Spleen (tissue), 11 donors: Measurements from ENCODE around the gene KIAA1217. TPM values are rescaled to one million over a fixed set of nuclear protein-coding genes. Genes with fewer than 3 reads are reported as not detected.

ENCODE experiments used
- DNase-seq: peaks from one replicate; pipeline ENCODE4 v3.0.0-alpha.2; 2020
- H3K27ac ChIP-seq, 8 donors: fragments of 200-600 bp; sonication (generic) in 7 of 8; 1 replicate in 4 of 8; 2 replicates in 4 of 8; pipeline versions ENCODE4 v1.5.0 to v1.8.0; 2016 to 2021; ENCODE audit warnings: inconsistent platforms in 4 of 8, mild to moderate bottlenecking in 4 of 8, moderate library complexity in 1 of 8
- H3K27me3 ChIP-seq, 7 donors: fragments of 200-600 bp; sonication (generic) in 6 of 7; replicated peaks in 1 of 7; 1 replicate in 4 of 7; 2 replicates in 3 of 7; pipeline versions ENCODE4 v1.5.0 to v1.8.0; 2016 to 2021; ENCODE audit warnings: inconsistent platforms in 3 of 7, mild to moderate bottlenecking in 1 of 7
- H3K36me3 ChIP-seq, 6 donors: fragments of 200-600 bp; sonication (generic) in 5 of 6; 1 replicate in 4 of 6; 2 replicates in 2 of 6; pipeline versions ENCODE4 v1.5.0 to v1.8.0; 2016 to 2021; ENCODE audit warnings: inconsistent platforms in 2 of 6
- H3K4me1 ChIP-seq, 6 donors: fragments of 200-600 bp; sonication (generic) in 5 of 6; 1 replicate in 3 of 6; 2 replicates in 3 of 6; pipeline versions ENCODE4 v1.5.0 to v1.8.0; 2016 to 2021; ENCODE audit warnings: inconsistent platforms in 3 of 6
- H3K4me3 ChIP-seq, 8 donors: fragments of 200-600 bp; sonication (generic) in 7 of 8; 1 replicate in 4 of 8; 2 replicates in 4 of 8; pipeline versions ENCODE4 v1.5.0 to v1.8.0; 2016 to 2021; ENCODE audit warnings: inconsistent platforms in 4 of 8, mild to moderate bottlenecking in 4 of 8, moderate library complexity in 2 of 8
- H3K9me3 ChIP-seq, 8 donors: fragments of 200-600 bp; sonication (generic) in 7 of 8; 1 replicate in 4 of 8; 2 replicates in 4 of 8; pipeline versions ENCODE4 v1.5.0 to v1.8.0; 2016 to 2021; ENCODE audit warnings: inconsistent platforms in 4 of 8
- POLR2A ChIP-seq, 3 donors: fragments of 450-650 bp; IDR thresholded peaks; one replicate each; pipeline ENCODE4 v1.5.1; 2017; ENCODE audit warnings: antibody characterized with exemption in 3 of 3, mild to moderate bottlenecking in 1 of 3
- POLR2AphosphoS5 ChIP-seq, 3 donors: sonication (generic); formaldehyde crosslinking; IDR thresholded peaks; one replicate each; pipeline ENCODE4 v1.5.1; 2017; ENCODE audit warnings: antibody characterized with exemption in 3 of 3
- WGBS, 5 donors: extraction: QIAGEN DNeasy Blood & Tissue Kit in 3 of 5; methylation state at CpG; one replicate each; pipeline versions ENCODE4 v1.1.5 to v1.1.7; 2013 to 2018; 5-methylcytosine and 5-hydroxymethylcytosine counted together
- intact Hi-C: fragments of 100-400 bp; cut with DNase I; formaldehyde crosslinking; loops from one replicate; pipeline ENCODE4 v1.15.0; 2023; ENCODE audit warnings: low total_unique reads
- polyA plus RNA-seq, 3 donors: library from polyadenylated mRNA; stranded (reverse); fragments of 200-250 nt; gene quantifications; one replicate each; pipeline ENCODE4 v1.2.1, GENCODE V29; 2013
- total RNA-seq, 7 donors: library from RNA; depleted of rRNA in 3 of 7; stranded (reverse); fragments of >200 nt in 3 of 7; fragmentation: NEBNext Ultra II Directional in 4 of 7; extraction: Animal tissue kit (Norgen Biotek cat#: 25700) in 4 of 7; gene quantifications; one replicate each; pipeline versions ENCODE4 v1.1.0 to v1.2.1, GENCODE V29; 2016 to 2021
- TF ChIP-seq, protein P1 (sequence below), 11 experiments: fragments of 200-600 bp in 7 of 11; fragments of 450-650 bp in 4 of 11; sonication (generic) in 4 of 11; IDR thresholded peaks in 8 of 11; conservative IDR thresholded peaks in 3 of 11; 1 replicate in 7 of 11; 2 replicates in 4 of 11; pipeline versions ENCODE4 v1.4.0 to v1.8.0; 2016 to 2021; ENCODE audit warnings: antibody characterized with exemption in 11 of 11, inconsistent platforms in 4 of 11, mild to moderate bottlenecking in 1 of 11
- donor health status: healthy with polysubstance abuse.
- donor health status: DM: no; HTN: no; CAD: no; lungs with moderate emphysema.
- donor health status: DM: no; HTN: no; CAD: no.
- donor health status: Bipolar disorder and iron deficiency.
- donor health status: healthy.
- donor health status: DM: no; HTN: no; CAD: no.
- donor health status: DM: yes; HTN: yes; CAD: no.

The KIAA1217 gene
- total and polyA plus RNA-seq, 10 donors: 2.2 to 40.7 (median 21.4) TPM

DNA sequence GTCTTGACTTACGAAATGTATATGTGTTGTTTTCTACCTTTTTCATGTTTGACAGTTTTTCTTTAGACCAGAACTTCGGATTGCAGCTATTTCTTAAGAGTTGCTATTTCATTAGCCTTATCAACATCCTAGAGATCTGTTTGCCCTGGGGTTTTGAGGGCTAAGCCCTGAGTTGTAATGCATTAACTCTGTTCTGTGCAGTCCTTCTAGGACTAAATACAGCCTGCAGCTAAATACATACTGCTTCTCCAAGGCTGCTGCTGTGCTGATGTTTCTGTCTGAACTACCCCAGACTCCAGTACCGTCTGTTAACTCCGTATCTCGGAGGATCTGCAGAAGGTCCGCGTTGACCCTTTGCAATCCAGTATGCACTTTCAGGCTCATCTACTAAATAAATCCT lies 26.5 kb downstream of the KIAA1217 start:
- no peak overlapping the region for H3K27ac ChIP-seq
- no peak for DNase-seq
- no peaks in the 10 kb centered on the region for H3K9me3 ChIP-seq
- WGBS, 5 donors: 87 to 90% (median 89%) methylated on average over 7 of the region's 7 CpGs
- H3K36me3 ChIP-seq: no peaks in the 10 kb centered on the region
- intact Hi-C loops: no loop called here
- TF ChIP-seq, protein P1, sequence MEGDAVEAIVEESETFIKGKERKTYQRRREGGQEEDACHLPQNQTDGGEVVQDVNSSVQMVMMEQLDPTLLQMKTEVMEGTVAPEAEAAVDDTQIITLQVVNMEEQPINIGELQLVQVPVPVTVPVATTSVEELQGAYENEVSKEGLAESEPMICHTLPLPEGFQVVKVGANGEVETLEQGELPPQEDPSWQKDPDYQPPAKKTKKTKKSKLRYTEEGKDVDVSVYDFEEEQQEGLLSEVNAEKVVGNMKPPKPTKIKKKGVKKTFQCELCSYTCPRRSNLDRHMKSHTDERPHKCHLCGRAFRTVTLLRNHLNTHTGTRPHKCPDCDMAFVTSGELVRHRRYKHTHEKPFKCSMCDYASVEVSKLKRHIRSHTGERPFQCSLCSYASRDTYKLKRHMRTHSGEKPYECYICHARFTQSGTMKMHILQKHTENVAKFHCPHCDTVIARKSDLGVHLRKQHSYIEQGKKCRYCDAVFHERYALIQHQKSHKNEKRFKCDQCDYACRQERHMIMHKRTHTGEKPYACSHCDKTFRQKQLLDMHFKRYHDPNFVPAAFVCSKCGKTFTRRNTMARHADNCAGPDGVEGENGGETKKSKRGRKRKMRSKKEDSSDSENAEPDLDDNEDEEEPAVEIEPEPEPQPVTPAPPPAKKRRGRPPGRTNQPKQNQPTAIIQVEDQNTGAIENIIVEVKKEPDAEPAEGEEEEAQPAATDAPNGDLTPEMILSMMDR (IDR thresholded peaks at IDR 0.05 in 8 of 11, conservative IDR thresholded peaks at IDR 0.05 in 3 of 11): no peak
- TF ChIP-seq POLR2A (IDR thresholded peaks at IDR 0.05): no peak
- TF ChIP-seq POLR2AphosphoS5 (IDR thresholded peaks at IDR 0.05): no peak
- H3K4me3 ChIP-seq: no peak overlapping the region
- H3K4me1 ChIP-seq: no peaks in the 10 kb centered on the region
- H3K27me3 ChIP-seq: peaks cover 0 to 11% (median 0%) of the 10 kb centered on the region in 7 donors

DNA sequence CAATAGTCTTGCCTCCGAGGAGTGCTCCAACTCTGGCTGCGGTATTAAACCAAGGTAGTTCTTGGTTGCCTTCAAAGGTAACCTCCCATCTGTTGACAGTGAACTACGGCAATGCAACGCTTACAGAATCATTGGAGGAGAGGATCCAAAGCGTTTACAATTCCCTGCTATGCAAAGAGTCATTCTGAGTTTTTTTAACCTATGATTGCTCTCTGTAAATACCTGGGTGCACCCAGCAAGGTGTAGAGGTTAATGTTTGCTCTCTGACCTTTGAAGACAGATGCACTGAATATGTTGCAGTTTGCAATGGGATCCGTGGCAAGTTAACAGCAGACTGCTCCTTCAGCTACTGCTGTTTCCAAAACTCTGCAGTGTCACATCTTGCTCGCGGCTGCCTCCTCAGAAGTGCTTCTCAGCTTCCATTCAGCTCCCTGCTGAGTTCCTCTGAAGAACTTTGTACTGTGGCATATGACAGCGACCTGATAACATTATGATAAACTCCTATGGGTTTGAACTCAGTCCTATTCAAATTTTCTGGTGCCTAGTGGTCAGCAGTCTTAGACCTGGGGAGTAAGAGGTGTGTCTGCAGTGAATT lies 29.0 kb downstream of the KIAA1217 start:
- 60 to 69% (median 63%) methylated on average over 9 of the region's 9 CpGs for WGBS, 5 donors
- no peaks in the 10 kb centered on the region for H3K9me3 ChIP-seq
- peaks cover 0 to 11% (median 0%) of the 10 kb centered on the region in 7 donors for H3K27me3 ChIP-seq
- DNase-seq: no peak
- no peak overlapping the region for H3K4me3 ChIP-seq
- H3K4me1 ChIP-seq: no peaks in the 10 kb centered on the region
- no peak overlapping the region for H3K27ac ChIP-seq
- TF ChIP-seq, protein P1 (IDR thresholded peaks at IDR 0.05 in 8 of 11, conservative IDR thresholded peaks at IDR 0.05 in 3 of 11): no peak
- TF ChIP-seq POLR2AphosphoS5 (IDR thresholded peaks at IDR 0.05): no peak
- TF ChIP-seq POLR2A (IDR thresholded peaks at IDR 0.05): no peak
- H3K36me3 ChIP-seq: no peaks in the 10 kb centered on the region
- intact Hi-C loops: no loop called here

DNA sequence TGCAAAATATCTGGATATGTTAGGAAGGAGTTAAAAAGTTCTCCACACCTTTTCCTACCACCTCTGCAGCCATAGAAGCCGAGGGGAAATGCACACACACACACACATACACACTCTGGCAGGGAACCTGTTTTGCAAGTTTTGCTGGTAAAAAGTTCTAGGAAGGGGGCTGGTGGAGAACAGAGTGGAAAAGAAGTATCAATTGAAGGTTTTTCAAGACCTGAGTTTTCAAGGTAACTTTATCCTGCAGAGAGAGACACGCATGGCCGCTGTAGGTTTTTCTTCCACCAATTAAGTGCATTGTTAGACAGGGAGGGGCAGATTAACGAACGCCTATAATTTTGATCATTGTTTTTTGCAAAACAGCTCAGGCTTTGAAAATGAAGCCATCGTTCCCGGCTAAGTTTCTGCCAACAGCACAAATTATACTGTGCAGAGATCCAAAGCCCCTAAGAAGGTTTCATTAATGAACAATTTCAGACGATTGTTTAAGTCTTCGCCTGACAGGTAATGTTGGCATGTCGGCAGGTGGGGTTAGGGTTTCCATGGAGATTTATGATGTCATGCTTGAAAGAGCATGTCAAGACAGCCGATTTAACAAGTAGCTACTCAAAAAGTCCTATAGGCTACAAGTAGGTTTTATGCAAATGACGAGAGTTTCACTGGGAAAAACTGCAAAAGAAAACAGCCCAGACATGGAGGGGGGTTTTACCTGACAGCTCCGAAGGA lies 29.7 kb downstream of the KIAA1217 start:
- intact Hi-C loops: no loop called here
- Histone ChIP-seq H3K36me3 (no peaks in the 10 kb centered on the region), H3K27ac (no peak overlapping the region), H3K9me3 (no peaks in the 10 kb centered on the region), H3K27me3 (peaks cover 0 to 11% (median 0%) of the 10 kb centered on the region in 7 donors), H3K4me3 (no peak overlapping the region), H3K4me1 (no peaks in the 10 kb centered on the region)
- WGBS, 5 donors: 52 to 59% (median 58%) methylated on average over 13 of the region's 13 CpGs
- DNase-seq: no peak
- TF ChIP-seq, protein P1 (IDR thresholded peaks at IDR 0.05 in 8 of 11, conservative IDR thresholded peaks at IDR 0.05 in 3 of 11): no peak
- TF ChIP-seq POLR2A (IDR thresholded peaks at IDR 0.05): no peak
- TF ChIP-seq POLR2AphosphoS5 (IDR thresholded peaks at IDR 0.05): no peak

DNA sequence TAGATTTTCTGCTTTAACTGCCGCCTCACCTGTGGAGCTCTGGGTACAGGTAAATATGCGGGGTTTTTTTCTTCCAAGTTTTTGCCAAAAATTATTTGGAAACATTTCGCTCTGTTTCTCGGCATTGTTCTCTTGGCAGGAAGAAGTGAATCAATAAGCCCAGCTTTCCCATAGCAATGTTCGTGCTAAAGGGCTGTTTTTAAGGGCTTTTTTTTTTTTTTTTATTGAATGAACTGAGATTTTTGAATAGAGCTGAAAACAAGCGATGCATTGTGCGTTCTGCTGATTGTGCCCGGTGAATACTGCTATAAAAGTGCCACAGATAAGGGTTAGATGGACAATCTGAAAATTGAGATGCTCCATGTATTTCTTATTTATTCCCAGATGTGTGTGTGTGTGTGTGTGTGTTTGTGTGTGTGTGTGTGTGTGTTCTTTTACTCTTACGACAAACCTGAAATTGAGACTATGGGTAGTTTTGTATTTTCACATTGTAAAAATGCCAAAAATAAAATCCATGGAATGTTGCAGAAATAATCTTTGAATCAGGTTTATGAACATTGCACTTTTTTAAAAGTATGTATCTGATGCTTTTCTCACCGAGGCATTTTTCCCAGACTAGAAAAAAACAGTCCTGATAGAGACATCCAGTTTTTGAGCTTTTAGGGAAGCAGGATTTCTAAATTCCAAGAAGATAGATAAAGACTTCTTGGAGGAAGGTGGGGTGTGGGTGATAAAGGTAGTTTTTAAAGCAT lies 30.5 kb downstream of the KIAA1217 start:
- TF ChIP-seq, protein P1 (IDR thresholded peaks at IDR 0.05 in 8 of 11, conservative IDR thresholded peaks at IDR 0.05 in 3 of 11): no peak
- no peak for TF ChIP-seq POLR2A (IDR thresholded peaks at IDR 0.05)
- no peak for TF ChIP-seq POLR2AphosphoS5 (IDR thresholded peaks at IDR 0.05)

More for the DNA sequence above, 30.5 kb downstream of the KIAA1217 start:
- no peak for DNase-seq
- Histone ChIP-seq H3K27ac (no peak overlapping the region), H3K27me3 (peaks cover 0 to 11% (median 0%) of the 10 kb centered on the region in 7 donors), H3K4me3 (no peak overlapping the region), H3K4me1 (no peaks in the 10 kb centered on the region), H3K36me3 (no peaks in the 10 kb centered on the region), H3K9me3 (no peaks in the 10 kb centered on the region)
- intact Hi-C loops: no loop called here
- 59 to 70% (median 64%) methylated on average over 10 of the region's 10 CpGs for WGBS, 5 donors
